HFFc6 (cell line): Measurements from ENCODE around the gene ACTG1. TPM values are rescaled to one million over a fixed set of nuclear protein-coding genes. Genes with fewer than 3 reads are reported as not detected.

Source experiments
- DNase-seq: peaks from one replicate; pipeline ENCODE4 v3.0.0-alpha.2; 2018
- H3K27ac Mint-ChIP-seq: 2 replicates; pipeline ENCODE4 v1.8.0; 2020; ENCODE audit warnings: mild to moderate bottlenecking, mixed read lengths
- H3K27me3 Mint-ChIP-seq: 2 replicates; pipeline ENCODE4 v1.8.0; 2021; ENCODE audit warnings: mild to moderate bottlenecking, moderate library complexity, mixed read lengths; ENCODE audit not compliant: insufficient read depth
- H3K36me3 Mint-ChIP-seq: 2 replicates; pipeline ENCODE4 v1.8.0; 2021; ENCODE audit warnings: low read depth, mixed read lengths
- H3K4me1 Mint-ChIP-seq: 2 replicates; pipeline ENCODE4 v1.8.0; 2020; ENCODE audit warnings: low read depth, mixed read lengths
- H3K4me3 Mint-ChIP-seq: 2 replicates; pipeline ENCODE4 v1.8.0; 2020; ENCODE audit warnings: mild to moderate bottlenecking, moderate library complexity, mixed read lengths
- H3K9me3 Mint-ChIP-seq: 2 replicates; pipeline ENCODE4 v1.8.0; 2020; ENCODE audit warnings: mild to moderate bottlenecking, mixed read lengths
- total RNA-seq, 6 experiments: library from RNA; stranded (reverse); fragmentation: NEBNext Ultra II Directional; extraction: Animal tissue kit (Norgen Biotek cat#: 25700); gene quantifications; 2 replicates in 1 of 6; 3 replicates in 5 of 6; pipeline ENCODE4 v1.2.3, GENCODE V29; 2021
- TF ChIP-seq, protein P1 (sequence below): fragments of 200-600 bp; sonication (generic); IDR thresholded peaks from 2 replicates; pipeline ENCODE4 v1.5.0; 2021; ENCODE audit warnings: antibody characterized with exemption, mild to moderate bottlenecking

Gene ACTG1
- total RNA-seq, 6 experiments from 2014 or later, result 7,891 to 11,135 (median 9,908) TPM

DNA sequence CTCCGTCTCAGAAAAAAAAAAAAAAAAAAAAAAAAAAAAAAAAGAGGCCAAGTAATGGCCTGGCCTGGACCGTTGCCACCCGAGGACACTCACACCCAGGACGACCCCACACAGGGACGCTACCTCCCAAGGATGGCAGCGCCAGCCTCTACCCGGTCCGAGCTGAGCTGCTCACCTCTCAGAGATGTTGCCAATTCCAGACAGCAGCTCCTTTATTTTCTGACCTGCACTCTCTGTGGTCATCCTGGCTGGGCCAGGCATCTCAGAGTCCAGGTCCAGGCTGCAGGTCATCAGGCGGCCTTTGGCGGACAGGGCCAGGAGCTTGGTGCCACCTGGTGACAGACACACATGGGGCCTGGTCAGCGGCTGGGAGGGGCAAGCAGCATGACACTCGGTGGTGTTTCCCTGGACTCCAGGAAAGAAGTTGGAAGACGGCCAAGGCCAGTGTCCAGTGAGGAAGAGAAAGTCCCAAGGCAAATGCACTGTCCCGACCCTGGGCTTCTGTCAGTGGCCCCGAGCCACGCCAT, 36.5 kb upstream of the ACTG1 start:
- TF ChIP-seq, protein P1, sequence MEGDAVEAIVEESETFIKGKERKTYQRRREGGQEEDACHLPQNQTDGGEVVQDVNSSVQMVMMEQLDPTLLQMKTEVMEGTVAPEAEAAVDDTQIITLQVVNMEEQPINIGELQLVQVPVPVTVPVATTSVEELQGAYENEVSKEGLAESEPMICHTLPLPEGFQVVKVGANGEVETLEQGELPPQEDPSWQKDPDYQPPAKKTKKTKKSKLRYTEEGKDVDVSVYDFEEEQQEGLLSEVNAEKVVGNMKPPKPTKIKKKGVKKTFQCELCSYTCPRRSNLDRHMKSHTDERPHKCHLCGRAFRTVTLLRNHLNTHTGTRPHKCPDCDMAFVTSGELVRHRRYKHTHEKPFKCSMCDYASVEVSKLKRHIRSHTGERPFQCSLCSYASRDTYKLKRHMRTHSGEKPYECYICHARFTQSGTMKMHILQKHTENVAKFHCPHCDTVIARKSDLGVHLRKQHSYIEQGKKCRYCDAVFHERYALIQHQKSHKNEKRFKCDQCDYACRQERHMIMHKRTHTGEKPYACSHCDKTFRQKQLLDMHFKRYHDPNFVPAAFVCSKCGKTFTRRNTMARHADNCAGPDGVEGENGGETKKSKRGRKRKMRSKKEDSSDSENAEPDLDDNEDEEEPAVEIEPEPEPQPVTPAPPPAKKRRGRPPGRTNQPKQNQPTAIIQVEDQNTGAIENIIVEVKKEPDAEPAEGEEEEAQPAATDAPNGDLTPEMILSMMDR, result no peak
- Mint-ChIP-seq H3K27me3 (peaks cover 8% of the 10 kb centered on the region), H3K4me1 (peaks cover 28% of the 10 kb centered on the region), H3K4me3 (no peak overlapping the region), H3K9me3 (no peaks in the 10 kb centered on the region), H3K36me3 (peaks cover 18% of the 10 kb centered on the region), H3K27ac (no peak overlapping the region)
- no peak for DNase-seq

GRCh38 chr17:81547614-81547982, 35.0 kb upstream of the ACTG1 start:
- Mint-ChIP-seq H3K27ac (no peak overlapping the region), H3K4me1 (peaks cover 16% of the 10 kb centered on the region), H3K4me3 (no peak overlapping the region), H3K36me3 (peaks cover 13% of the 10 kb centered on the region), H3K9me3 (no peaks in the 10 kb centered on the region), H3K27me3 (no peaks in the 10 kb centered on the region; the same call in none of the 2 replicates)
- no peak for DNase-seq
- TF ChIP-seq, protein P1, result no peak

GRCh38 chr17:81546906-81547613, 34.5 kb upstream of the ACTG1 start:
- Mint-ChIP-seq H3K27ac (no peak overlapping the region), H3K27me3 (no peaks in the 10 kb centered on the region), H3K9me3 (no peaks in the 10 kb centered on the region), H3K4me1 (peaks cover 16% of the 10 kb centered on the region), H3K4me3 (no peak overlapping the region), H3K36me3 (peaks cover 13% of the 10 kb centered on the region)
- DNase-seq, result no peak
- TF ChIP-seq, protein P1, result no peak

DNA sequence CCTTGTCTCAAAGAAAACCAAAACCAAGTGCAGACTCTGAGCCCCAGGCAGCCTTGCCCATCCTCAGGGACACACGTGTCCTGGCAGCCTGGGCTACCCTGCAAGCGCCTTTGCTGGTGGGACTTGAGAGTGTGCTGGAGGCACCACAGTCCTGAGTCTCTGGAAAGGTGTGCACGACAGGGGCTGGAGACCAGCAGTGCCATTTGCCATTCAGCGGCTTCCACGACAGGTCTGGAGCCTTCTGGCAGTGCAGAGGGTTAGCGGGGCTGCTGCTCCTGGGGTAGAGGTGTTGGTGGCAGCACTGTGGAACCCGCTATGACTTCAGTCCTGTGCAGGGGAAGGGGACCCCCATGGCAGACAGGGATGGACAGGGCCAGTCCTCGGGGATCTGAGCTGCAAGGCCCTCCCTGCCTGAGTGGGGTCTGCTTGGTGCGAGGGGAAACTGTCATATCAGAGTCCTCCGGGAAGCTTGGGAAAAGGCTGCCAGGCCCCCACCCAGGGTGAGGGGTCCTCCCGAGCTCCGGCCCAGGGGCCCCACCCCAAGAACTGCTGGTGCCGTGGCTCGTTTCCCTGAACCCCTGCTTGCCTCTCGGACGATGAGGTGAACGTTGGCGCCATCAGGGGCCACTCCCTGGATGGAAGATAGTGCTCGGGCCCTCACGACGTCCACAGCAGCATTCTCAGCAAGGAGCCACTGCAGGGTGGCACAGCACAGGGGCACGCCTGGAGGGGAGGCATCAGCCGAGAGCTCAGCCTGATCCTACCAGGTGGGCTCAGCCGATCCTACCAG, 32.8 kb upstream of the ACTG1 start:
- no peak overlapping the region for H3K4me3 Mint-ChIP-seq
- no peaks in the 10 kb centered on the region for H3K27me3 Mint-ChIP-seq

DNA sequence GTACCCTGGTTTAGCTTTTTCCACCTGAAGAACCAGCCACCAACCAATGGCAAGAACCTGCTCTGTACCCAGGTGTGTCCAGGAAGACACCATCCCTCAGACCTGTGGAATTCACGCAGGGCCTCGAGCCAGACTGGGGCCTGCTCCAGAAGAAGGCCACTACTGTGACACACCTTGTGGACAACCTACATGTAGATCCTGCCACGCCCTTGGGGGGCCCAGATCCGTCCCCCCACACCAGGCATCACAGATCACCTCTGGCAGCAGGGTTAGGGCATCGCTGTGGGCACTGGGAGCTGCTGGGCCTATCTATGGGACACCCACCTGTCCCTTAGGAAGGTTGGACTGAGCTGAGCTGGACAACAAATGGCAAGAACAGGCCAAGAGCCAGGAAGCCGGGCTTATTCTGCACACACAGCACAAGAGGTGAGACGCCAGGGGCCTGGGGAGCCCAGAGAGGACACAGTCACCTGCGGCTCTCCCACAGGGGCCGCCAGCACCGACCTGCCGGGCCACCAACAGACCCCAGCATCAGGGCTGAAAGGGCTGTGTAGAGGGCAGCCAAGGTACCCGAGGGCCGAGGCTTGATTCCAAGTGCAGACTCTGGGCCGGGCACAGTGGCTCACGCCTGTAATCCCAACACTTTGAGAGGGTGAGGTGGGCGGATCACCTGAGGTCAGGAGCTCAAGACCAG, 31.8 kb upstream of the ACTG1 start:
- TF ChIP-seq, protein P1, result no peak
- Mint-ChIP-seq H3K36me3 (peaks cover 3% of the 10 kb centered on the region), H3K9me3 (no peaks in the 10 kb centered on the region), H3K4me1 (peaks cover 3% of the 10 kb centered on the region), H3K27me3 (no peaks in the 10 kb centered on the region; the same call in 1 of the 2 replicates), H3K4me3 (no peak overlapping the region), H3K27ac (no peak overlapping the region)
- no peak for DNase-seq

More for the DNA sequence above, 32.8 kb upstream of the ACTG1 start:
- DNase-seq, result no peak
- Mint-ChIP-seq H3K9me3 (no peaks in the 10 kb centered on the region), H3K27ac (no peak overlapping the region), H3K36me3 (peaks cover 9% of the 10 kb centered on the region), H3K4me1 (peaks cover 9% of the 10 kb centered on the region)
- TF ChIP-seq, protein P1, result no peak
